WTC11 (cell line): ENCODE measurements around the gene CRYBB1. TPM values are rescaled to one million over a fixed set of nuclear protein-coding genes. Genes with fewer than 3 reads are reported as not detected.

Experiments used
- ATAC-seq: fragments of 200-7000 bp; cut with Tn5 transposase; 2 replicates; pipeline ENCODE4 v1.10.0; 2021; ENCODE audit warnings: mild to moderate bottlenecking, moderate library complexity
- CTCF ChIA-PET: fragments of 300-600 bp; sonication (Branson Sonifier 250); formaldehyde crosslinking; loops from one replicate; lab custom pipeline; 2021; ENCODE audit warnings: antibody characterized with exemption; lab: Charles Lee
- POLR2A ChIA-PET: fragments of 350-600 bp; sonication (Branson Sonifier 250); formaldehyde crosslinking; loops from one replicate; lab custom pipeline; 2021; ENCODE audit warnings: antibody characterized with exemption; lab: Charles Lee
- DNase-seq: peaks from one replicate; pipeline ENCODE4 v3.0.0; 2021; ENCODE audit warnings: low spot score
- H3K27ac Mint-ChIP-seq: 2 replicates; pipeline ENCODE4 v1.8.0; 2021; ENCODE audit warnings: mixed read lengths
- H3K27me3 Mint-ChIP-seq: 2 replicates; pipeline ENCODE4 v1.8.0; 2021; ENCODE audit warnings: low read depth, mild to moderate bottlenecking, moderate library complexity, mixed read lengths
- H3K36me3 Mint-ChIP-seq: 2 replicates; pipeline ENCODE4 v1.8.0; 2021; ENCODE audit warnings: mixed read lengths
- H3K4me1 Mint-ChIP-seq: 2 replicates; pipeline ENCODE4 v1.8.0; 2022; ENCODE audit warnings: mixed read lengths
- H3K4me3 Mint-ChIP-seq: 2 replicates; pipeline ENCODE4 v1.8.0; 2021; ENCODE audit warnings: mild to moderate bottlenecking, moderate library complexity, mixed read lengths
- H3K9me3 Mint-ChIP-seq: 2 replicates; pipeline ENCODE4 v1.8.0; 2021; ENCODE audit warnings: mixed read lengths
- CREB1 ChIP-seq: sonication (generic); formaldehyde crosslinking; IDR thresholded peaks from 2 replicates; pipeline ENCODE4 v1.8.0; 2023; ENCODE audit warnings: mild to moderate bottlenecking, missing genetic modification reagents
- E2F4 ChIP-seq: sonication (generic); formaldehyde crosslinking; IDR thresholded peaks from 2 replicates; pipeline ENCODE4 v1.8.1; 2022; ENCODE audit warnings: low read depth, mild to moderate bottlenecking, moderate library complexity, missing genetic modification reagents, borderline replicate concordance
- HMGA2 ChIP-seq: fragments of 250-450 bp; sonication (Bioruptor Pico); IDR thresholded peaks from 2 replicates; pipeline ENCODE4 v1.4.0; 2021; ENCODE audit warnings: mild to moderate bottlenecking, moderate library complexity
- IRF2 ChIP-seq: sonication (generic); formaldehyde crosslinking; IDR thresholded peaks from 2 replicates; pipeline ENCODE4 v1.8.0; 2022; ENCODE audit warnings: low read depth, missing genetic modification reagents, borderline replicate concordance
- JUN ChIP-seq: sonication (generic); formaldehyde crosslinking; IDR thresholded peaks from 2 replicates; pipeline ENCODE4 v1.8.0; 2023; ENCODE audit warnings: mild to moderate bottlenecking, missing genetic modification reagents
- KAT7 ChIP-seq: sonication (generic); formaldehyde crosslinking; IDR thresholded peaks from 2 replicates; pipeline ENCODE4 v1.8.1; 2023; ENCODE audit warnings: missing genetic modification reagents, mild to moderate bottlenecking, borderline replicate concordance
- NFATC4 ChIP-seq: fragments of 250-450 bp; sonication (Bioruptor Pico); IDR thresholded peaks from 2 replicates; pipeline ENCODE4 v1.9.0; 2021; ENCODE audit warnings: mild to moderate bottlenecking
- NR3C1 ChIP-seq: sonication (generic); formaldehyde crosslinking; conservative IDR thresholded peaks from 2 replicates; pipeline ENCODE4 v1.8.1; 2023; ENCODE audit warnings: low read depth, mild to moderate bottlenecking, missing genetic modification reagents
- TEAD1 ChIP-seq: sonication (generic); formaldehyde crosslinking; IDR thresholded peaks from 2 replicates; pipeline ENCODE4 v1.8.0; 2022; ENCODE audit warnings: mild to moderate bottlenecking, missing genetic modification reagents
- TP53 ChIP-seq: sonication (generic); formaldehyde crosslinking; IDR thresholded peaks from 2 replicates; pipeline ENCODE4 v1.8.1; 2023; ENCODE audit warnings: mild to moderate bottlenecking, missing genetic modification reagents
- ZNF121 ChIP-seq: sonication (generic); formaldehyde crosslinking; IDR thresholded peaks from 2 replicates; pipeline ENCODE4 v1.8.0; 2023; ENCODE audit warnings: missing genetic modification reagents
- ZNF396 ChIP-seq: fragments of 250-450 bp; sonication (Bioruptor Pico); IDR thresholded peaks from 2 replicates; pipeline ENCODE4 v1.8.0; 2021; ENCODE audit warnings: mild to moderate bottlenecking, moderate library complexity, borderline replicate concordance
- ZNF671 ChIP-seq: fragments of 250-450 bp; sonication (Bioruptor Pico); IDR thresholded peaks from 2 replicates; pipeline ENCODE4 v1.8.0; 2021; ENCODE audit warnings: mild to moderate bottlenecking
- total RNA-seq: library from RNA; stranded (reverse); gene quantifications from 3 replicates; pipeline ENCODE4 v1.2.3, GENCODE V29; 2021
- TF ChIP-seq, protein P1 (sequence below): sonication (generic); formaldehyde crosslinking; IDR thresholded peaks from 2 replicates; pipeline ENCODE4 v1.8.0; 2022; ENCODE audit warnings: mild to moderate bottlenecking, missing genetic modification reagents
- TF ChIP-seq, protein P2 (sequence below): sonication (generic); formaldehyde crosslinking; IDR thresholded peaks from 2 replicates; pipeline ENCODE4 v1.8.1; 2022; ENCODE audit warnings: low read depth, missing genetic modification reagents, borderline replicate concordance
- TF ChIP-seq, protein P3 (sequence below): fragments of 250-450 bp; sonication (Bioruptor Pico); IDR thresholded peaks from 2 replicates; pipeline ENCODE4 v1.9.0; 2021; ENCODE audit warnings: mild to moderate bottlenecking, borderline replicate concordance

The CRYBB1 gene
- total RNA-seq, 1 experiment from 2014 or later, result 4.0 TPM

- TF ChIP-seq, protein P1, sequence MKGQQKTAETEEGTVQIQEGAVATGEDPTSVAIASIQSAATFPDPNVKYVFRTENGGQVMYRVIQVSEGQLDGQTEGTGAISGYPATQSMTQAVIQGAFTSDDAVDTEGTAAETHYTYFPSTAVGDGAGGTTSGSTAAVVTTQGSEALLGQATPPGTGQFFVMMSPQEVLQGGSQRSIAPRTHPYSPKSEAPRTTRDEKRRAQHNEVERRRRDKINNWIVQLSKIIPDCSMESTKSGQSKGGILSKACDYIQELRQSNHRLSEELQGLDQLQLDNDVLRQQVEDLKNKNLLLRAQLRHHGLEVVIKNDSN (CRISPR knock-in tag), result no peak
Measured at GRCh38 chr22:26553056-26553752, 64.6 kb downstream of the CRYBB1 start (continued).

- Mint-ChIP-seq H3K9me3 (no peaks in the 10 kb centered on the region), H3K4me3 (no peak overlapping the region), H3K27me3 (no peaks in the 10 kb centered on the region), H3K4me1 (peaks cover 85% of the 10 kb centered on the region), H3K27ac (peak overlapping the region; percentile 54; the same call in 1 of the 2 replicates), H3K36me3 (no peaks in the 10 kb centered on the region)
- no peak for DNase-seq
- POLR2A ChIA-PET, result no interaction called here
- ATAC-seq, result no peak
- CTCF ChIA-PET, result no interaction called here
- TF ChIP-seq JUN (CRISPR knock-in tag) (no peak), IRF2 (CRISPR knock-in tag) (no peak), NR3C1 (no peak), TEAD1 (CRISPR knock-in tag) (no peak), KAT7 (CRISPR knock-in tag) (no peak), HMGA2 (CRISPR knock-in tag) (no peak), CREB1 (no peak), NFATC4 (no peak), E2F4 (CRISPR knock-in tag) (no peak), TP53 (CRISPR knock-in tag) (no peak), ZNF671 (CRISPR knock-in tag) (no peak)
- TF ChIP-seq, protein P1 (CRISPR knock-in tag), result no peak
- TF ChIP-seq, protein P2, sequence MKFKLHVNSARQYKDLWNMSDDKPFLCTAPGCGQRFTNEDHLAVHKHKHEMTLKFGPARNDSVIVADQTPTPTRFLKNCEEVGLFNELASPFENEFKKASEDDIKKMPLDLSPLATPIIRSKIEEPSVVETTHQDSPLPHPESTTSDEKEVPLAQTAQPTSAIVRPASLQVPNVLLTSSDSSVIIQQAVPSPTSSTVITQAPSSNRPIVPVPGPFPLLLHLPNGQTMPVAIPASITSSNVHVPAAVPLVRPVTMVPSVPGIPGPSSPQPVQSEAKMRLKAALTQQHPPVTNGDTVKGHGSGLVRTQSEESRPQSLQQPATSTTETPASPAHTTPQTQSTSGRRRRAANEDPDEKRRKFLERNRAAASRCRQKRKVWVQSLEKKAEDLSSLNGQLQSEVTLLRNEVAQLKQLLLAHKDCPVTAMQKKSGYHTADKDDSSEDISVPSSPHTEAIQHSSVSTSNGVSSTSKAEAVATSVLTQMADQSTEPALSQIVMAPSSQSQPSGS (CRISPR knock-in tag), result no peak
- TF ChIP-seq, protein P3, sequence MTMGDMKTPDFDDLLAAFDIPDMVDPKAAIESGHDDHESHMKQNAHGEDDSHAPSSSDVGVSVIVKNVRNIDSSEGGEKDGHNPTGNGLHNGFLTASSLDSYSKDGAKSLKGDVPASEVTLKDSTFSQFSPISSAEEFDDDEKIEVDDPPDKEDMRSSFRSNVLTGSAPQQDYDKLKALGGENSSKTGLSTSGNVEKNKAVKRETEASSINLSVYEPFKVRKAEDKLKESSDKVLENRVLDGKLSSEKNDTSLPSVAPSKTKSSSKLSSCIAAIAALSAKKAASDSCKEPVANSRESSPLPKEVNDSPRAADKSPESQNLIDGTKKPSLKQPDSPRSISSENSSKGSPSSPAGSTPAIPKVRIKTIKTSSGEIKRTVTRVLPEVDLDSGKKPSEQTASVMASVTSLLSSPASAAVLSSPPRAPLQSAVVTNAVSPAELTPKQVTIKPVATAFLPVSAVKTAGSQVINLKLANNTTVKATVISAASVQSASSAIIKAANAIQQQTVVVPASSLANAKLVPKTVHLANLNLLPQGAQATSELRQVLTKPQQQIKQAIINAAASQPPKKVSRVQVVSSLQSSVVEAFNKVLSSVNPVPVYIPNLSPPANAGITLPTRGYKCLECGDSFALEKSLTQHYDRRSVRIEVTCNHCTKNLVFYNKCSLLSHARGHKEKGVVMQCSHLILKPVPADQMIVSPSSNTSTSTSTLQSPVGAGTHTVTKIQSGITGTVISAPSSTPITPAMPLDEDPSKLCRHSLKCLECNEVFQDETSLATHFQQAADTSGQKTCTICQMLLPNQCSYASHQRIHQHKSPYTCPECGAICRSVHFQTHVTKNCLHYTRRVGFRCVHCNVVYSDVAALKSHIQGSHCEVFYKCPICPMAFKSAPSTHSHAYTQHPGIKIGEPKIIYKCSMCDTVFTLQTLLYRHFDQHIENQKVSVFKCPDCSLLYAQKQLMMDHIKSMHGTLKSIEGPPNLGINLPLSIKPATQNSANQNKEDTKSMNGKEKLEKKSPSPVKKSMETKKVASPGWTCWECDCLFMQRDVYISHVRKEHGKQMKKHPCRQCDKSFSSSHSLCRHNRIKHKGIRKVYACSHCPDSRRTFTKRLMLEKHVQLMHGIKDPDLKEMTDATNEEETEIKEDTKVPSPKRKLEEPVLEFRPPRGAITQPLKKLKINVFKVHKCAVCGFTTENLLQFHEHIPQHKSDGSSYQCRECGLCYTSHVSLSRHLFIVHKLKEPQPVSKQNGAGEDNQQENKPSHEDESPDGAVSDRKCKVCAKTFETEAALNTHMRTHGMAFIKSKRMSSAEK, result no peak
- TF ChIP-seq, all 79 proteins: peak for 0
Measured at GRCh38 chr22:26552466-26552865, 65.4 kb downstream of the CRYBB1 start.

GRCh38 chr22:26551568-26551967 is 66.3 kb downstream of the CRYBB1 start:
- no peak for TF ChIP-seq ZNF396 (CRISPR knock-in tag)
- TF ChIP-seq ZNF121 (CRISPR knock-in tag), result peak; percentile 76; the same call in 1 of the 2 replicates
- no peaks in the 10 kb centered on the region; the same call in 1 of the 2 replicates for H3K27me3 Mint-ChIP-seq
- H3K4me1 Mint-ChIP-seq, result peaks cover 76% of the 10 kb centered on the region
- ATAC-seq (no peak), DNase-seq (no peak)
- H3K4me3 Mint-ChIP-seq, result no peak overlapping the region
- ChIA-PET CTCF (interaction anchor here (1.0 to 2.2 kb wide), 4 partner anchors 8 to 114 kb away, joined by 4 to 6 read pairs (median 6); no protein-coding TSS in a partner anchor), POLR2A (interaction anchor here (0.7 kb wide), 1 partner anchor 25 kb away, joined by 6 read pairs; no protein-coding TSS in a partner anchor)
- peaks cover 3% of the 10 kb centered on the region; the same call in 1 of the 2 replicates for H3K36me3 Mint-ChIP-seq
- no peaks in the 10 kb centered on the region for H3K9me3 Mint-ChIP-seq
- H3K27ac Mint-ChIP-seq, result peak overlapping the region; percentile 82; the same call in 1 of the 2 replicates
